Gastrocnemius medialis (tissue), 4 donors: ENCODE measurements around the gene SDHAF3.

ENCODE experiments used
- CTCF ChIP-seq, 5 experiments: fragments of 450-650 bp in 3 of 5; fragments of 200-600 bp in 2 of 5; sonication (generic) in 2 of 5; IDR thresholded peaks in 4 of 5; conservative IDR thresholded peaks in 1 of 5; 1 replicate in 4 of 5; 2 replicates in 1 of 5; pipeline ENCODE4 v1.5.1; 2016 to 2019; ENCODE audit warnings: antibody characterized with exemption in 5 of 5, mild to moderate bottlenecking in 3 of 5, moderate library complexity in 3 of 5
- POLR2A ChIP-seq, 2 donors: fragments of 450-650 bp; IDR thresholded peaks; one replicate each; pipeline ENCODE4 v1.6.1; 2017; ENCODE audit warnings: antibody characterized with exemption in 2 of 2, mild to moderate bottlenecking in 2 of 2, moderate library complexity in 2 of 2

GRCh38 chr7:97090761-97091353 lies 26.6 kb upstream of the SDHAF3 start:
- TF ChIP-seq CTCF (IDR thresholded peaks at IDR 0.05 in 4 of 5, conservative IDR thresholded peaks at IDR 0.05 in 1 of 5) (no peak), POLR2A (IDR thresholded peaks at IDR 0.05) (no peak)
